ENCODE results near the gene MSL3B.

The MSL3B gene

DNA sequence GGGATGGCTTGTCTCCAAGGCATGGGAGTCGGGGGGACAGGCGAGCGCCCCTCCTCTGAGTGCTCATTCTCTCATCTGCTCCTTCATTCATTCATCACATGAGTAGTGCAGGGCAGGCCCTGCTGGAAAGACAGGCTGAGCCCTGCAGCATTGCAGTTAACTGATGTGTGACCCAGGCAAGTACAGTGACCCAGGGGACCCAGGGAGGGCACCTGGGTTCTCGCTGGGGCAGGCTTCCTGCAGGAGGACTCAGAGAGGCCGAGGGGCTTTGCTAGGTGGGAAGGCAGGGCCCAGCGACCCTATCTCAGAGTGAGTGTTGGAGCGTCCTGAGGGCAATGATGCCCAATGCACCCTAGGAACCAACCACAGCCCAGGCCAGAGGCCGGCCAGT is 44.5 kb downstream of the MSL3B start:
- no peak for DNase-seq (ENCODE audit: low spot score)
- TF ChIP-seq, protein P1, sequence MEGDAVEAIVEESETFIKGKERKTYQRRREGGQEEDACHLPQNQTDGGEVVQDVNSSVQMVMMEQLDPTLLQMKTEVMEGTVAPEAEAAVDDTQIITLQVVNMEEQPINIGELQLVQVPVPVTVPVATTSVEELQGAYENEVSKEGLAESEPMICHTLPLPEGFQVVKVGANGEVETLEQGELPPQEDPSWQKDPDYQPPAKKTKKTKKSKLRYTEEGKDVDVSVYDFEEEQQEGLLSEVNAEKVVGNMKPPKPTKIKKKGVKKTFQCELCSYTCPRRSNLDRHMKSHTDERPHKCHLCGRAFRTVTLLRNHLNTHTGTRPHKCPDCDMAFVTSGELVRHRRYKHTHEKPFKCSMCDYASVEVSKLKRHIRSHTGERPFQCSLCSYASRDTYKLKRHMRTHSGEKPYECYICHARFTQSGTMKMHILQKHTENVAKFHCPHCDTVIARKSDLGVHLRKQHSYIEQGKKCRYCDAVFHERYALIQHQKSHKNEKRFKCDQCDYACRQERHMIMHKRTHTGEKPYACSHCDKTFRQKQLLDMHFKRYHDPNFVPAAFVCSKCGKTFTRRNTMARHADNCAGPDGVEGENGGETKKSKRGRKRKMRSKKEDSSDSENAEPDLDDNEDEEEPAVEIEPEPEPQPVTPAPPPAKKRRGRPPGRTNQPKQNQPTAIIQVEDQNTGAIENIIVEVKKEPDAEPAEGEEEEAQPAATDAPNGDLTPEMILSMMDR (IDR thresholded peaks at IDR 0.05; ENCODE audit: borderline replicate concordance, control extremely low read depth, extremely low read depth, insufficient read depth, missing control alignments): no peak
- in situ Hi-C loops (cut with MboI; ENCODE audit: low sequenced_read_pairs, unreplicated experiment): no loop called here

DNA sequence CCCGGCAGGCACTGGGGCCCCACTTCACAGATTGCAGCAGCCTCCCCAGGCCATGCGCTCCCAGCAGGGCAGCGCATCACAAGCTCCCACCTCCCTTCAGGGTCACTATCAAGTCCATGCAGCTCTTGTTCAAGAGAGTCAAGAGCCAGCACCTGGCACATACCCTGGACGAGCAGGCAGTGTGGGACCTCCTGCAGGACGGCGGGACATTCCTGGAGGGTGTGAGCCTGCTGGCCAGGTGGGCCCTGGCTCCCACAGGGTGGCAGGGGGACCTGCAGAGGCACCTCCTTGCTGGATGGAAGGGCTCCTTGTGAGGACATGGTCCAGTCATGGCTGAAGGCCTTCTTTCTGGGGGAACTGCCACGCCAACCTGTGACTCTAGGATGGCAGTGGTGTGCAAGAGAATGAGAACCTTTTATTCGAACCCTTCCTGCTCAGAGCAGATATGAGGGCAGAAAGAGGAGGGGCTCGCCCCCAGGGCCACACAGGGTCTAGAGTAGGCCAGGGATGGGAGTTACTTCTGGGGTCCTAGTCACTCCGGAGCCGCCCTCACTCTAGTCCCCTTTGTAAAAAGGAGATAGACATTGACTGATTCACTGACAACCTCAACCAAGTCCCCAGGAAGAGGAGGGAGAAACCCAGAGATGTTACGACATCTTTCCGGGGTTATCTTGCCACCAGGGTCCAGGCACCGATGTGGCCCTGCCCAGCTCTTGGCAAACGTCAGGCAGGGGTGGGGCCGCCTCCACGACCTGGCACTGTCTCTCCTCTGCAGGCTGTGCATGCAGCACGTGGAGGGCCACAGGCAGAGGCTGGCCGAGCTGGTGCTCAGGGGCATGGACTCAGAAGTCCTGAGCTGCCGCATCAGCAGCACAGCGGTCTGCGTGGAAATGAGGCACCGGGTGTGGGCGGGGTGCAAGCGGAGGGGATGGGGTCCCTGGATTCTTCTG is 45.1 kb downstream of the MSL3B start:
- in situ Hi-C loops (cut with MboI; ENCODE audit: low sequenced_read_pairs, unreplicated experiment): no loop called here
- no peak for DNase-seq (ENCODE audit: low spot score)
- TF ChIP-seq, protein P1 (IDR thresholded peaks at IDR 0.05; ENCODE audit: borderline replicate concordance, control extremely low read depth, extremely low read depth, insufficient read depth, missing control alignments): no peak

DNA sequence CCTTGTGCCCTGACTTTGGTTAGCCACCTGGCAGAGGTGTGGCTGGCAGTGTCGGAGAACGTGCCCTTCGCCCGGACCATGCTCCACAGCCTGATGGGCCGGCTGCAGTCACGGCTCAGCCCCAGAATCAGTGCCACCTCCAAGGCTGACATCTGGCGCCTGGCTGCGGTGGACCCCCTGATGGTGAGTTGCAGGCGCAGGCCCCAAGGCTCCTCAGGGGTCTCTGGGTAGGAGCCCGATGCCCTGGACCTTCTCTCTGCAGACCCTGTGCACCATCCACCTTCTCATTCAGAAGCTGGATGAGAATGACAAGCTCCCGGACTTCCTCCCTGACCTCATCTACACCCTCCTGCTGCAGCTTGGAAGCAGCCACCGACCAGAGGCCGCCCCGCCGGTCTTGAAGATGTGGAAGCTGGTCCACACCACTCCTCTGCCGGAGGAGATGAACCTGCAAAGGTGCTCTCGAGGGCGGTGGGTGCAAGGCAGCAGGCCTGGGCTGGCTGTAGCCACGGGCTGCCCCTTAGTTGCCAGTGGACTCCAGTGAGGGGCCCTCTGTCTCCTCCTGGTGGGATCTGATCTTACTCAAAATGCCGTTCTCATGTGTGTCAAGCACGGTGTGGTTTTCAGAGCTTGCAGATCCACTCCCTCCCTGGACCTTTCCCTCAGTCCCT is 46.0 kb downstream of the MSL3B start:
- in situ Hi-C loops (cut with MboI; ENCODE audit: low sequenced_read_pairs, unreplicated experiment): no loop called here
- TF ChIP-seq, protein P1 (IDR thresholded peaks at IDR 0.05; ENCODE audit: borderline replicate concordance, control extremely low read depth, extremely low read depth, insufficient read depth, missing control alignments): no peak
- DNase-seq (ENCODE audit: low spot score): no peak

- in situ Hi-C loops (cut with MboI; ENCODE audit: low sequenced_read_pairs, unreplicated experiment): no loop called here
- TF ChIP-seq, protein P1 (IDR thresholded peaks at IDR 0.05; ENCODE audit: borderline replicate concordance, control extremely low read depth, extremely low read depth, insufficient read depth, missing control alignments): no peak
- DNase-seq (ENCODE audit: low spot score): no peak
Measured at GRCh38 chr2:233821709-233822100, 46.5 kb downstream of the MSL3B start.

DNA sequence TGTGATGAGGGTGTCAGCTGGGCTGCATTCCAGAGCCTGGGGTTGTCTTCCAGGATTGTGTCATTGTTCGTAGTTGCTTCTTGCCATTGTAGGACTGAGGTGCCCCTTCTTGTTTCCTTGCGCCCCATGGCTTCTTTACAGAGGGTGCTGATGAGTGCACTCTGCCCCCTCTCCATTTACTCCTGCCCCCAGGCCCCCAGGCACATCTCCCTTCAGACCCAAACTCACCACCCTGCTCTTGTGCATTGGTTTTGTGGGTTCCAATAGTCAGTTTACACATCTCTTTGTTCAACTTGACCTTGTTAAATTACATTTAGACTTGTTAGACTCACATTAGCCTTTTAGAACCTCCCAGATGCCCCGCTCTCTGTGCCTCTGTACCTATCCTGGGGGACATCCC is 47.0 kb downstream of the MSL3B start:
- no peak for DNase-seq (ENCODE audit: low spot score)
- in situ Hi-C loops (cut with MboI; ENCODE audit: low sequenced_read_pairs, unreplicated experiment): no loop called here
- TF ChIP-seq, protein P1 (IDR thresholded peaks at IDR 0.05; ENCODE audit: borderline replicate concordance, control extremely low read depth, extremely low read depth, insufficient read depth, missing control alignments): no peak

DNA sequence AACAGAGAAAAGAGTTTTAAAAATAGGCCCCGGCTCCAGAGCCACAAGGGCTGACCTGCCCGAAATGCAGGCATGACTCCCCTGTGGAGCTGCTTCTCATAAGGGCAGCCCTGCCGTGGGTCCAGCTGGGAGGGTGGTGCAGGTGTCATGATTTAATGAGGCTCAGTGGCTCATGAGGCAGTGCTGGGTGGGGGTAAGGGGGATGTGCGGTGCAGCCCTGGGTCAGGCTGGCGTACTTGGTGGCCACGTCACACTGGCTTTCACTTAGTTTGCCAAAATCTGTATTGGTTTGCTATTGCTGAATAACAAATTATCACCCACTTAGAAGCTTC is 47.4 kb downstream of the MSL3B start:
- TF ChIP-seq, protein P1 (IDR thresholded peaks at IDR 0.05; ENCODE audit: borderline replicate concordance, control extremely low read depth, extremely low read depth, insufficient read depth, missing control alignments): no peak
- no peak for DNase-seq (ENCODE audit: low spot score)
- in situ Hi-C loops (cut with MboI; ENCODE audit: low sequenced_read_pairs, unreplicated experiment): no loop called here
